Natural killer cell treated with Interleukin-12 subunit alpha and Interleukin-12 subunit beta and Interleukin-15 and Interleukin-18, amount 100 ng/mL, for 72 hours (primary cell): Measurements from ENCODE around the gene SLIT1. TPM values are rescaled to one million over a fixed set of nuclear protein-coding genes. Genes with fewer than 3 reads are reported as not detected.
"Not testable (repeated sequence)": the region's sequence is repeated elsewhere in the genome, so short reads cannot be mapped to it uniquely, and the experiment has no call there.

ENCODE experiments used
- ATAC-seq, 2 donors: fragments of 150-1000 bp; cut with Tn5 transposase in 1 of 2; sonication (Bioruptor Pico), chemical (Tn5 transposase) in 1 of 2; 2 replicates each; pipeline ENCODE4 v1.10.0; 2021
- DNase-seq: peaks from one replicate; pipeline ENCODE4 v3.0.0; 2022; ENCODE audit warnings: low spot score
- H3K27ac Mint-ChIP-seq, 2 donors: 1 replicate in 1 of 2; 2 replicates in 1 of 2; pipeline ENCODE4 v1.8.0; 2022; ENCODE audit warnings: mixed read lengths in 2 of 2, mild to moderate bottlenecking in 1 of 2, moderate library complexity in 1 of 2
- H3K27me3 Mint-ChIP-seq, 2 donors: 1 replicate in 1 of 2; 2 replicates in 1 of 2; pipeline ENCODE4 v1.8.0; 2022; ENCODE audit warnings: mixed read lengths in 2 of 2
- H3K36me3 Mint-ChIP-seq: one replicate; pipeline ENCODE4 v1.8.0; 2022; ENCODE audit warnings: mixed read lengths
- H3K4me1 Mint-ChIP-seq, 2 donors: 1 replicate in 1 of 2; 2 replicates in 1 of 2; pipeline ENCODE4 v1.8.0; 2022; ENCODE audit warnings: low read depth in 2 of 2, mixed read lengths in 2 of 2, mild to moderate bottlenecking in 1 of 2
- H3K4me3 Mint-ChIP-seq: one replicate; pipeline ENCODE4 v1.8.0; 2022; ENCODE audit warnings: mixed read lengths
- H3K9me3 Mint-ChIP-seq: 2 replicates; pipeline ENCODE4 v1.8.0; 2022; ENCODE audit warnings: mixed read lengths
- total RNA-seq, 2 donors: library from RNA; stranded (reverse); gene quantifications; one replicate each; pipeline ENCODE4 v1.2.3, GENCODE V29; 2022

SLIT1 gene
- total RNA-seq, 2 donors from 2014 or later: 0.48 to 0.78 TPM

- no peak overlapping the region for H3K4me3 Mint-ChIP-seq
- no peaks in the 10 kb centered on the region for H3K36me3 Mint-ChIP-seq
- ATAC-seq: no peak
- no peak overlapping the region for H3K27ac Mint-ChIP-seq
- peaks cover 31 to 44% of the 10 kb centered on the region in 2 donors for H3K27me3 Mint-ChIP-seq
- H3K4me1 Mint-ChIP-seq: peaks cover 33 to 36% of the 10 kb centered on the region in 2 donors
- no peak for DNase-seq
- no peaks in the 10 kb centered on the region for H3K9me3 Mint-ChIP-seq
These were observed 85.9 kb downstream of the SLIT1 start for GRCh38 chr10:97099868-97100267.

DNA sequence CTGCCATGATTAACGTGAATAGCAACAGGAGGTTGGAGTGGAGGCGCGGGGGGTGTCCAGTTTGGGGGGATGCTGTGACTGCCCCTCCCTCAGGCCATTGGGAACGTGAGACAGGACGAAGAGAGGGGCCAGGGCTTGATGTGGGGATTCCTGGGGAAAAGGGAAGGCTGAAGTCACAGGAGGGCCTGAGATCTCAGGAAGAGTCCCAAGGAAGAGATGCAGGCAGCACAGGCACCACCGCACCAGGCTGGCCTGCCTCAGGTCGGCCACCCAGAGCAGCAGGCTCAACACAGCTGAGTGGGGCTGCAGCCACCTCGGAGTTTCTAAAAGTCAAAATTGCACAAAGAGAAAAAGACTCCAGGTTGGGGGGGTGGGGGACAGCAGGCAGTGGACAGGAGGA, 86.7 kb downstream of the SLIT1 start:
- peaks cover 37% of the 10 kb centered on the region in 2 donors for H3K4me1 Mint-ChIP-seq
- no peaks in the 10 kb centered on the region for H3K36me3 Mint-ChIP-seq
- DNase-seq (no peak), ATAC-seq (no peak)
- H3K4me3 Mint-ChIP-seq: no peak overlapping the region
- no peak overlapping the region for H3K27ac Mint-ChIP-seq
- peaks cover 29 to 43% of the 10 kb centered on the region in 2 donors for H3K27me3 Mint-ChIP-seq
- no peaks in the 10 kb centered on the region for H3K9me3 Mint-ChIP-seq

DNA sequence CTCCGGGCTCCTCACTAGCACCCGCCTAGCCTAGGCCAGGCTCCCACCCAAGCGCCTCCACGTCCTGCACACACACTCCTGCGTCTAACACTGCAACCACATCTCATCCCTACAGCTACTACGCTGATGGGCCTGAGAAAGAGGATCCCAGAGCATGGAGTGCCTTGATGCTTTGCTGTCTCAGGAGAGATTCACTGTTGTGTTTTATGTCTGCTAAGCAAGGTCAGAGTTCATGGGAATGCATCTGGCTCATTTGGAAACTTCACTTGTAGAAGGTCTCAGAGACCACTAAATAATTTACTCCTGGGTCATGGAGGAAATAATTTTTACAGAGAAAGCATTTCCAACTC, 88.7 kb downstream of the SLIT1 start:
- Mint-ChIP-seq H3K27ac (peak overlapping the region in 1 of 2 donors; percentile 47), H3K36me3 (no peaks in the 10 kb centered on the region), H3K27me3 (peaks cover 32 to 43% of the 10 kb centered on the region in 2 donors), H3K4me3 (peak overlapping the region; percentile 62), H3K4me1 (peaks cover 37% of the 10 kb centered on the region in 2 donors), H3K9me3 (no peaks in the 10 kb centered on the region)
- peak in 1 of 2 donors; percentile 34 for ATAC-seq
- no peak for DNase-seq

- Mint-ChIP-seq H3K36me3 (no peaks in the 10 kb centered on the region), H3K4me3 (peak overlapping the region; percentile 62), H3K9me3 (no peaks in the 10 kb centered on the region), H3K4me1 (peaks cover 37% of the 10 kb centered on the region in 2 donors), H3K27ac (peak overlapping the region in 1 of 2 donors; percentile 47), H3K27me3 (peaks cover 34 to 49% of the 10 kb centered on the region in 2 donors)
- peak; percentile 79 to 81 for ATAC-seq
- DNase-seq: peak; percentile 70
These were observed 89.3 kb downstream of the SLIT1 start for GRCh38 chr10:97096261-97097083.

GRCh38 chr10:97095701-97096260, 90.0 kb downstream of the SLIT1 start:
- Mint-ChIP-seq H3K4me1 (peaks cover 37% of the 10 kb centered on the region in 2 donors), H3K9me3 (no peaks in the 10 kb centered on the region), H3K27me3 (peaks cover 38 to 55% of the 10 kb centered on the region in 2 donors), H3K4me3 (peak overlapping the region; percentile 62), H3K36me3 (no peaks in the 10 kb centered on the region), H3K27ac (peak overlapping the region in 1 of 2 donors; percentile 47)
- ATAC-seq: peak in 1 of 2 donors; percentile 17
- DNase-seq: no peak

DNA sequence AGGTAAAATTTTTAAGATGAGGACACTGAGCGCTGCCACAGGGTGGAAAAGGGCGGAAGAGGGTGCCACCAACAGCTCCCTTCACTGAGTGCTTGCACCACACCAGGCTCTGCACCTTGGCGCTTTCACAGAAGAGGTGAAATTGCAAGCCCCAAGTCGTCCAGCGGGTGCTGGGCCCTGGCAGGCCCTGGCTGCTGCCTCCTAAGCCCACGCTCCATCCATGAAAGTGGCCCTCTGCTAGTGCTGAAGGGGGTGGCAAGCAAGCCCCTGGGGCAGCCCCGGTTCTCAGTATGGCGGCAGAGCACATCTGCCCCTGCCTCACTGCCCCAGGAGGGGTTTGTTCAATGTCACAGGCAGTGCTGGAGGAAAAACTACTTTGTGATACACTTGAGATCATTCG, 95.1 kb downstream of the SLIT1 start:
- DNase-seq (no peak), ATAC-seq (no peak)
- Mint-ChIP-seq H3K36me3 (no peaks in the 10 kb centered on the region), H3K4me3 (no peak overlapping the region), H3K27ac (no peak overlapping the region), H3K4me1 (peaks cover 8 to 12% of the 10 kb centered on the region in 2 donors), H3K9me3 (no peaks in the 10 kb centered on the region), H3K27me3 (peaks cover 58 to 78% of the 10 kb centered on the region in 2 donors)

- H3K4me1 Mint-ChIP-seq: peaks cover 2 to 6% of the 10 kb centered on the region in 2 donors
- DNase-seq (no peak), ATAC-seq (no peak)
- no peak overlapping the region for H3K4me3 Mint-ChIP-seq
- H3K27ac Mint-ChIP-seq: no peak overlapping the region
- H3K27me3 Mint-ChIP-seq: peaks cover 54 to 78% of the 10 kb centered on the region in 2 donors
- H3K9me3 Mint-ChIP-seq: no peaks in the 10 kb centered on the region
- no peaks in the 10 kb centered on the region for H3K36me3 Mint-ChIP-seq
These were observed 95.7 kb downstream of the SLIT1 start for GRCh38 chr10:97090035-97090434.

DNA sequence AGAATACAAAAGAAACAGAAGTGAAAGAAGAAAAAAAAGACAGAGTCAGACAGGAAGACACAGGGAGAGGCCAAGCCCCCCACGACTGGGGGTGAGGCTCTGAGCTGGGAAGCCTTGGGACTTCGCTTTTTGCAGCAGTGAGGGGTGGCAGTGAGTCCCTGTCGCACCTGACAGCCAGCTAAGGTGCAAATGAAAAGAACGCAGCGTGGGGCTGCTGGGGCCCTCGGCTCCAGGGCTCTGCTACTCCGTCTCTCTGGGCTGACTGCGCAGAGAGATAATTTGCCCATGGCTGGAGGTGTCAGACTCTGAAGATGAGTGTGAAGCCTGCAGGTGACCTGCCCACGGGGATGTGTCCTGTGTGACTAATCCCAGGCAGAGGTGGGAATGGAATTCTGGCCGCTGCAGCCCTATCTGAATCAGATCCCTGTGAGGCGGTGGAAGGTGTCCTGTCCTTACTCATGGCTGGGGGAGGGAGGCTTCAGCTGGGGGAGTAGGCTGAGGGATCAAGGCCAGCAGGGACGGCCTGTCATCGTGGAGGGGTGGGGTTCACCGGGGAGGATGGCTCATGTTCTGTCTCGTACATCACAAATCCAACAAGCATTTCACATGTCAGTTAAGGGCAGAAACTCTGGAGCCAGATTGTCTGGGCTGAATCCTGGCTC, 96.4 kb downstream of the SLIT1 start:
- no peak for DNase-seq
- H3K36me3 Mint-ChIP-seq: no peaks in the 10 kb centered on the region
- no peak overlapping the region for H3K27ac Mint-ChIP-seq
- no peak for ATAC-seq
- H3K27me3 Mint-ChIP-seq: peaks cover 53 to 78% of the 10 kb centered on the region in 2 donors
- H3K4me3 Mint-ChIP-seq: no peak overlapping the region
- H3K4me1 Mint-ChIP-seq: peaks cover 0 to 2% of the 10 kb centered on the region in 2 donors
- H3K9me3 Mint-ChIP-seq: no peaks in the 10 kb centered on the region

GRCh38 chr10:97087296-97087695, 98.5 kb downstream of the SLIT1 start:
- H3K4me3 Mint-ChIP-seq: no peak overlapping the region
- no peaks in the 10 kb centered on the region for H3K9me3 Mint-ChIP-seq
- peaks cover 54 to 70% of the 10 kb centered on the region in 2 donors for H3K27me3 Mint-ChIP-seq
- ATAC-seq (peak in 1 of 2 donors; percentile 32), DNase-seq (no peak)
- no peak overlapping the region for H3K27ac Mint-ChIP-seq
- H3K36me3 Mint-ChIP-seq: no peaks in the 10 kb centered on the region
- H3K4me1 Mint-ChIP-seq: no peaks in the 10 kb centered on the region

DNA sequence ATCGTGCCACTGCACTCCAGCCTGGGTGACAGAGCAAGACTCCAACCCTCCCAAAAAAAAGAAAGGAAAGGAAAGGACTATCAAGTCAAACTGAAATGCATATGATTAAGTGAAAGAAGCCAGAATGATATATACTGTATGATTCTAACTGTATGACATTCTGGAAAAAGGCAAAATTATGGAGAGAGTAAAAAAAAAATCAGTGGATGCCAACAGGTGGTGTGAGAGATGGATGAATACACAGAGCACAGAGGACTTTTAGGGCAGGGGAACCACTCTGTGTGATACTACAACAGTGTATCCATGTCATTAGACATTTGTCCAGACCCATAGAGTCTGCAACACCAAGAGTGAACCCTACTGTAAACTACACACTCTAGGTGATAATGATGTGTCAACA, 99.2 kb downstream of the SLIT1 start:
- ATAC-seq (no peak), DNase-seq (no peak)
- Mint-ChIP-seq H3K27ac (no peak overlapping the region), H3K4me1 (no peaks in the 10 kb centered on the region), H3K27me3 (peaks cover 55 to 64% of the 10 kb centered on the region in 2 donors), H3K36me3 (no peaks in the 10 kb centered on the region), H3K9me3 (no peaks in the 10 kb centered on the region), H3K4me3 (no peak overlapping the region)

- H3K4me3 Mint-ChIP-seq: no peak overlapping the region
- DNase-seq (no peak), ATAC-seq (no peak)
- H3K27ac Mint-ChIP-seq: no peak overlapping the region
- no peaks in the 10 kb centered on the region for H3K4me1 Mint-ChIP-seq
- no peaks in the 10 kb centered on the region for H3K36me3 Mint-ChIP-seq
- peaks cover 39 to 45% of the 10 kb centered on the region in 2 donors for H3K27me3 Mint-ChIP-seq
- H3K9me3 Mint-ChIP-seq: no peaks in the 10 kb centered on the region
These were observed 102.4 kb downstream of the SLIT1 start for GRCh38 chr10:97083228-97083829.

GRCh38 chr10:97082575-97082974, 103.2 kb downstream of the SLIT1 start:
- H3K27me3 Mint-ChIP-seq: peaks cover 37 to 40% of the 10 kb centered on the region in 2 donors
- not testable (repeated sequence) for H3K27ac Mint-ChIP-seq, DNase-seq, H3K9me3 Mint-ChIP-seq, ATAC-seq, H3K4me3 Mint-ChIP-seq, H3K36me3 Mint-ChIP-seq, H3K4me1 Mint-ChIP-seq

- H3K4me3 Mint-ChIP-seq: no peak overlapping the region
- H3K4me1 Mint-ChIP-seq: no peaks in the 10 kb centered on the region
- DNase-seq (no peak), ATAC-seq (peak; percentile 62 to 82)
- no peaks in the 10 kb centered on the region for H3K36me3 Mint-ChIP-seq
- H3K9me3 Mint-ChIP-seq: no peaks in the 10 kb centered on the region
- H3K27me3 Mint-ChIP-seq: peaks cover 31 to 32% of the 10 kb centered on the region in 2 donors
- no peak overlapping the region for H3K27ac Mint-ChIP-seq
These were observed 104.0 kb downstream of the SLIT1 start for GRCh38 chr10:97081621-97082235.
